ENCODE data around the gene EPB41.

DNA sequence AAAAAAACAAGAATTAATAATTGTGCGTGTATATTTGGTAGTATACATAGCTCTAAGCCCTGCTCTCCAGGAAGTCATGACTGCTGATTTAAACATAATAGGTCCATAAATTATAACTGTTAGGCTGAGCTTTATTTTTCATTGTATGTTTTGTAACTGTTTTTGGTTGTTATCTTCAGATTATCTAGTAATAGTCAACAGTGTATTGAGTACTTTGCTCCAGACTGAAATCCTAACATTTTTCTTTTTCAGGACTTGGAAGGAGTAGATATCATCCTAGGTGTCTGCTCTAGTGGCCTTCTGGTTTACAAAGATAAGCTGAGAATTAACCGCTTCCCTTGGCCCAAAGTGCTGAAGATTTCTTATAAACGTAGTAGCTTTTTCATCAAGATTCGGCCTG, 118.5 kb downstream of the EPB41 start:
- TF ChIP-seq, protein P1, sequence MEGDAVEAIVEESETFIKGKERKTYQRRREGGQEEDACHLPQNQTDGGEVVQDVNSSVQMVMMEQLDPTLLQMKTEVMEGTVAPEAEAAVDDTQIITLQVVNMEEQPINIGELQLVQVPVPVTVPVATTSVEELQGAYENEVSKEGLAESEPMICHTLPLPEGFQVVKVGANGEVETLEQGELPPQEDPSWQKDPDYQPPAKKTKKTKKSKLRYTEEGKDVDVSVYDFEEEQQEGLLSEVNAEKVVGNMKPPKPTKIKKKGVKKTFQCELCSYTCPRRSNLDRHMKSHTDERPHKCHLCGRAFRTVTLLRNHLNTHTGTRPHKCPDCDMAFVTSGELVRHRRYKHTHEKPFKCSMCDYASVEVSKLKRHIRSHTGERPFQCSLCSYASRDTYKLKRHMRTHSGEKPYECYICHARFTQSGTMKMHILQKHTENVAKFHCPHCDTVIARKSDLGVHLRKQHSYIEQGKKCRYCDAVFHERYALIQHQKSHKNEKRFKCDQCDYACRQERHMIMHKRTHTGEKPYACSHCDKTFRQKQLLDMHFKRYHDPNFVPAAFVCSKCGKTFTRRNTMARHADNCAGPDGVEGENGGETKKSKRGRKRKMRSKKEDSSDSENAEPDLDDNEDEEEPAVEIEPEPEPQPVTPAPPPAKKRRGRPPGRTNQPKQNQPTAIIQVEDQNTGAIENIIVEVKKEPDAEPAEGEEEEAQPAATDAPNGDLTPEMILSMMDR (IDR thresholded peaks at IDR 0.05), result no peak
- TF ChIP-seq POLR2A (IDR thresholded peaks at IDR 0.05), result no peak
